ENCODE data around the gene OSBPL9.

The OSBPL9 gene

DNA sequence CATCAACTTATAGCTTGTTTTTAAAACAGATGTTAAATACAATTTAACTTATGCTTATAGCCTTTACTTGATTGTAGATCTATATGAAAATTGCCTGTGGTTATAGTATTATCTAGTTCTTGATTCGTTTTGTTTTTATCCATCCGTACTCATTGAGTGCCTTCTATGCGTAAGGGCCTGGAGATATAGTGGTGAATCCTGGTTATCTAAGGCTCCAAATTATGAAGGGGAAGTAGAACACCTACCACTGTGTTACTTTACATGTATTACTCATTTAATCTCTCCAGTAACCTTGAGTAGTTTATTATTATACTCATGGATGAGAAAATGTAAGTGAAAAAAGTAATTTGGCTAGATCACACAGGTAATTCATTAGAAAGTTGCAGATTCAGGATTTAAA, 121.8 kb downstream of the OSBPL9 start:
- DNase-seq (ENCODE audit: low spot score): no peak

DNA sequence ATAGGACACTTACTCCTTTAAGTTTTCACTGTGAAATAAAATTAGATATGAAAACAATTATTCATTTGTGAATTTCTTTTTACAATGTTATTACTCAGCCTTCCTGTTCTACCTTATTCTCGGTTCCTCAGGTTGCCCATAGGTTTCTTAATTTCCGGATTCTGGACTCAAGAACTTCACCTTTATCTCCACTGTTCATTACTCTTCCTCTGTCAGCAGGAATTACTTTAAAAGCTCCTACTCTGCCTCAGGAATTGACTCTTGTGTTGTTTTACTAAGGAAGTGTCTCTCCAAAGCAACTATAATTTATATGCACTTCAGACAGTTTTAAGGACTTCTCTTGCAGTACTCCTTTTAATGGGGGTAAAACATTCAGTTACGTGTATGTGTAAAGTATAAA, 123.8 kb downstream of the OSBPL9 start:
- DNase-seq (ENCODE audit: low spot score): no peak

DNA sequence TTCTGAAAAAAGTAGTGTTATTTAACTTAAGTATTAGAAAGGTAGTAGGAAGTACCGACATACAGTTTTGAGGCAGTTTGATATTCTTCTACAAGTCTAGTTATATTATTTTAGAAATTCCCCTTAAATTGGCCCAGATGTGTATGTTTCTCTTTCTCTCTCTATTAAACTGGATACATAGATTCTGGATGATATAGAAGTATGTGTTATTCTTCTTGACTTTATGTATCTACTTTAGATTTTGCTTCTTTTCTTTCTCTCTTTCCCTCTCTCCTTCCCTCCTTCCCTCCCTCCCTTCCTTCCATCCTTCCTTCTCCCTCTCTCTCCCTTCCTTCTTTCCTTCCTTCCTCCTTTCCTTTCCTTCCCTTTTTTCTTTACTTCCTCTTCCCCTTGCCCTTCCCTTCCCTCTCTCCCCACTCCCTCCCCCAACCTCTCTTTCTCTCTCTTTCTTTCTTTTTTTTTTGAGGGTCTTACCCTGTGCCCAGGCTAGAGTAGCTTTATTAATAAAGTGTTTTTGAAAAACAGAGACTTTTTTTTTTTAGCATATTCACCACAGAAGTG, 124.3 kb downstream of the OSBPL9 start:
- DNase-seq (ENCODE audit: low spot score): no peak

DNA sequence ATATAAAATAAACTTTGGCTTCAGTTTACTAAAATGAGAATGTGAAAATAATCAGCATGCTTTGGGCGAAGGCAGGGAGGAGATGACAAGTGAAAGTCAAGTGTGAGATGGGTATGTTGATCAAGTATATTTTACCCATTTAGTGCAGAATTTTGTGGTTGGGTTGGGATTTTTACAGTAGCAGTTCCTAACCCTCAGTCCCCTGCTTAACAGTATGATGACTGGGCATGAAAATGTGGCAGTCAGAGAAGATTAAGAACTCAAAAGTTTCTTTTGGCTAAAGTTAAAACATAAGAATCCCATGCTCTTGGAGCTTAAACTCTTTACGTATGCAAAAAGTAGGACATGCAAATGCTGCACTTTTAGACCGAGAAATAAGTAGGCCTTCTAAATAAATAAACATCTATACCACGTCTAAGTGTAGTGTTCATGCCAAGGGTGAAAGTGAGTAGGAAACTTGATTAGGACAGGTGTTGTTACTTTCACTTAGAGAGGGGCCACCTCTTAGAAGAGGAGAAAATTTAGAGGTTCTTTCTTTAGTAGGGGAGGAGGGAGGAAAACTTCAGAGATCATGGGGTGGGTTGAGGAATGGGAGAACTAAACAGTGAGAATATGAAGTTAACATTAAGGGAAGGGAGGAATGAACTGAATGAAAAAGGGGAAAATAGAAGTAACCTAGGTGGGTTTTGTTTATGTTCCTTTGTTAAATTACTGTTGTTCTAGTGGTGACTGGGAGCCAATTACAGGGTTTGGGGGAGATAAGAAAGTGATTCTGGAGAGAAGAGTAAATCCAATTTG, 127.8 kb downstream of the OSBPL9 start:
- no peak for DNase-seq (ENCODE audit: low spot score)

DNA sequence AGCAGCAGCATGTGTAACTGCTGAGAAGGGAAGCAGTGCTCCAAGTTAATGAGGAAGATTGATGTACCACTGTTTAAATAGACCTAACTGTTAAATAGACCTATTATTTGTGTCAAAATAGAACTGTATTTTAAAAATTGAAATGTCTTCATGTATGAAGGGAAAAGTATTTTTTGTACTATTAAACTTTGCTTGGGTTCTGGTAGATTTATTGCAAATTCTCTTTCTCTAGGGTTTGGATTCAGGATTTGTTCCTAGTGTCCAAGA, 128.3 kb downstream of the OSBPL9 start:
- no peak for DNase-seq (ENCODE audit: low spot score)

GRCh38 chr1:51749151-51749550, 132.3 kb downstream of the OSBPL9 start:
- no peak for DNase-seq (ENCODE audit: low spot score)

DNA sequence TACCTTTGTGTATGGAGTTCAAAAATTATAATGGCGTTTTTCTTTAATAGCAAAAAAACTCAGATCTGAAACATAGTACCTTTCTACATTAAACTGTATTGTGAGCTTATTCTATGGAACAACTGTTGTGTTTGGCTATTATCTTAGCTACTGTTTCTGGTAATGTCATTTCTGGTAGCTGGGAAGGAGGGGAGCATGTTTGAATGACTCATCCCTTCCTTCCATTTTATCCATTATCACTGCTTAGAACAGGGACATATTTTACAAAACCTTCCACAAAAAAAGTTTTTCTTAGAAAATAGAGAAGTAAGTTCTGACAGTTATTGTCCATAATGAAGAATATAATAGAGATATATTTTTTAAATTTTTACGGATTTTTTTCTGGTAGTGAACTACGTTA, 133.3 kb downstream of the OSBPL9 start:
- DNase-seq (ENCODE audit: low spot score): no peak

GRCh38 chr1:51750729-51751128, 133.8 kb downstream of the OSBPL9 start:
- no peak for DNase-seq (ENCODE audit: low spot score)

DNA sequence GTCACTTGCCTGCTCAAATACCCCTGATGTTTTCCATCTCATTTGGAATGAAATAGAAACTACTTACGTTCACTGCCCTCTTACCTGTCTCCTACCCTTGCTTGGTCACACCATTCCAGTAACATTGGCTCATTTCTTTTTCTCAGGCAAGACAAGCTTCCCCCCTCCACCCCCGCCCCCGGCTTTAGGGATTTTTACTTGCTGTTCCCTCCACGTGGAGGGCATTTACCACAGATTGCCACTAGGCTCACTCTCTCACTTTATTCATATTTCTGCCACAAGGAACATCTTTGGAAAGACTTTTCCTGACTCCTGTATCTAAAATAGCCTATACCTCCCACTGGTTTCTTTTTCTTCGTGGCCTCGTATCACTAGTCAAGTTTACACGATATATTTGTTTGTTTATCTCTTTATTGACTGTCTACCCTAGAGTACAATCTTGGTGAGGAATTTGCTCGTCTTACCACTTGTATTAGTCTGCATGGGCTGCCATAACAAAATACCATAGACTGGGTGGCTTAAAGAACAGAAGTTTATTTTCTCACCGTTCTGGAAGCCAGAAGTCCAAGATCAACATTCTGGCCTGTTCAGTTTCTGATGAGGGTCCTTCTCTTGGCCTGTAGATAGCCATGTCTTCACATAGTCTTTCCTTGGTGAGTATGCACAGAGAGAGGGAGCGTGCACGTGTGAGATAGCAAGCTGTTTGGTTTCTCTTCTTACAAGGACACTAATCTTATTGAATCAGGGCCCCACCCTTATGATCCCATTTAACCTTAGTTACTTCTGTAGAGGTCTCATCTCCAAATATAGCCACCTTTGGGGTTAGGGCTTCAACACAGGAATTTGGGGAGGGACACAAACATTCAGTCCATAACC, 135.4 kb downstream of the OSBPL9 start:
- no peak for DNase-seq (ENCODE audit: low spot score)

DNA sequence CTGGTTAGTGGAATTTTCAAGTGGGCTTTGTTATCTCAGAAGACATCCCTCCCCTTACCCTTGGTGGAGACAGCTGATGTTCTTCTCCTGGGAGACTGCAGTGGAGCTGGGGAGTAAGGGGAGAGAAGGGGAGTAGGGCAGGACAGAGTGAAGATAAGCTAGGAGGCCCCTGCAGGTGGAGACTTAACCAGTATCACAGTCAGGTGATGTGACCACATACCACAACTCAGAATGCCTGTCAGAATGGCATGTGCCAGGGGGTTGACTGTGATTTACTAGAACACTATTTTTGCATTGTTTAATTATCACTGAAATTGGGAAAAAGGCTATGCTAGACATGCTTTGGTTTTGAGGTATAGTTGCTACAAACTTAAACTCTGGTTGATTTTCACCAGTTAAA, 137.1 kb downstream of the OSBPL9 start:
- no peak for DNase-seq (ENCODE audit: low spot score)

DNA sequence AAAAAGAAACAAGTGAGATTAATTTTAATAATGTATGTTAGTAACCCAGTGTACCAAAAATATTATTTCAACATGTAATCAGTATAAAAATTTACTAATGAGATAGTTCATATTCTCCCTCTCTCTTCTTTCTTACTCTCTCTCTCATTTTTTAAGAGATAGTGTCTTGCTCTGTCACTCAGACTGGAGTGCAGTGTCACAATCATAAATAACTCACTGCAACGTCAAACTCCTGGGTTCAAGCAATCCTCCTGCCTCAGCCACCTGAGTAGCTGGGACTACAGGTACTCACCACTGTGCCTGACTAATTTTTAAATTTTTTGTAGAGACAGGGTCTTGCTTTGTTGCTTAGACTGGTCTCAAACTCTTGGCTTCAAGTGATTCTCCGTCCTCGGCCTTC, 137.8 kb downstream of the OSBPL9 start:
- no peak for DNase-seq (ENCODE audit: low spot score)

- no peak for DNase-seq (ENCODE audit: low spot score)
Observed at GRCh38 chr1:51755437-51755836, 138.5 kb downstream of the OSBPL9 start.

DNA sequence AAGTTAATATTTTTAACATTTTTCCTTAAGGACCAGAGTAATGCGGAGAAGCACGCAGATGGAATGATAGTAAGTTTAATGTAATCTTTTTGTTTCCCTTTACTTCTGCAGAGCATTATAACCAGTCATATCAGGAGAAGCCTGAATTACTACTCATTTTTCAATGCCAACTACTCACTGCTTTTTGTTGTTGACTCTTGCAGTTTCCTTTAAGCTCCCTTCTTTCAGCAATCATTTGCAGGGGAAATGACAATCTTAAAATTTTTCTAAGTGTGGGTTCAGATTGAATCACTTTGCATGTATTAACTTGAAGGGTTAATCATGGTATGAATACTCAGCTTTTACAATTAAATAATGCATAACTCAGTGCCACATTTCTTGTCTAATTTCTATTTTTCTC, 139.4 kb downstream of the OSBPL9 start:
- no peak for DNase-seq (ENCODE audit: low spot score)

DNA sequence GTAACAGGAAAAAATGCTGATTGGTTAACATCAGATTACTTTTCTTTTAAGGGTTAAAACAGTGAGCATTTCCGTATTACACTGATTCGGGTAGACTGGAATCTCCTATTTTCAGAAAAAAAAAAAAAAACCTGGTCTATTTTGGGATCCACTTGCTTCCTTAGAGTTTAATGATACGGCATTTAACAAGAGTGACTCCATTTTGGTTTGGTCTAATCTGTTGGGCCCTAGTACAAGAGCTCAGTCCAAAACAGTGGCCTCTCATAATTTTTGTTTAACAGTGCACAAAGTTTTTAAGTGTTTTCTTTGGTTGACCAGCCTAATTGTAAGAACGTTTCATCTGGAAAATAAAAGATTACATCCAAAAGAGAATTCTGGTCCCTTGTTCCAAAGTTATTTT, 141.4 kb downstream of the OSBPL9 start:
- DNase-seq (ENCODE audit: low spot score): no peak

- DNase-seq (ENCODE audit: low spot score): no peak
Observed at GRCh38 chr1:51760872-51761271, 144.0 kb downstream of the OSBPL9 start.

DNA sequence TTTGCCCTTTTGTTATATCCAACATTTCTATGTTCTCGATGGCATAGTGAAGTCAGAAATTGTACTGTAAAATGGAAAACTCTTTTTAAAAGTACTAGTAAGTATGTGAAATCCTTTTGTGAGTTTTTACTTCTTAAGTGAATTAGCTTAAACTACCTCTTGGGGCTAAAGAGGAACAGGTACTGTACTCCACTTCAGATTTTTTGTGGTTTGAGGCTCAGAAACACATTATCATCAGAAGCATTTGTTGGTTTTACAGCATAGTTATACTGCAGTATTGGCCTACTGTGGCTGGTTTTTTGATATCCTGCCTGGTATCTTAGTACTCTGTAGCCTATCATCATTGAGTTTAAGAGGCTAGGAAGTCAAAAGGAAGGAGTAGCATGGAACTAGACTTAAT, 144.5 kb downstream of the OSBPL9 start:
- DNase-seq (ENCODE audit: low spot score): no peak

- peak; percentile 63 for DNase-seq (ENCODE audit: low spot score)
Observed at GRCh38 chr1:51768971-51769588, 152.2 kb downstream of the OSBPL9 start.

GRCh38 chr1:51776408-51776807, 159.5 kb downstream of the OSBPL9 start:
- no peak for DNase-seq (ENCODE audit: low spot score)

DNA sequence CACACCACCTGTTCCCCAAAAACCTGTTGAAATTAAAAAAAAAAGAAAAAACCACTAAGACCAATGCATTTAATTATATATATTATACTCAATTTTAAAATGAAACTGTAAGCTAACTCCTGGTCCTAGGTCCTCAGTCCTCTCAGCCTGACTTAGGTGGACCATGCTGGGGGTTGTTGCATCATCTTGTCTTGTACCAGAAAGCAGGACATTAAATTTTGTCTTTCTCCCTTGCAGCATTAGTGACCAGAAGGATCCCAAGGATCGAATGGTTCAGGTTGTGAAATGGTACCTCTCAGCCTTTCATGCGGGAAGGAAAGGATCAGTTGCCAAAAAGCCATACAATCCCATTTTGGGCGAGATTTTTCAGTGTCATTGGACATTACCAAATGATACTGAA, 164.0 kb downstream of the OSBPL9 start:
- no peak for DNase-seq (ENCODE audit: low spot score)

- no peak for DNase-seq (ENCODE audit: low spot score)
Observed at GRCh38 chr1:51784997-51785421, 168.1 kb downstream of the OSBPL9 start.

DNA sequence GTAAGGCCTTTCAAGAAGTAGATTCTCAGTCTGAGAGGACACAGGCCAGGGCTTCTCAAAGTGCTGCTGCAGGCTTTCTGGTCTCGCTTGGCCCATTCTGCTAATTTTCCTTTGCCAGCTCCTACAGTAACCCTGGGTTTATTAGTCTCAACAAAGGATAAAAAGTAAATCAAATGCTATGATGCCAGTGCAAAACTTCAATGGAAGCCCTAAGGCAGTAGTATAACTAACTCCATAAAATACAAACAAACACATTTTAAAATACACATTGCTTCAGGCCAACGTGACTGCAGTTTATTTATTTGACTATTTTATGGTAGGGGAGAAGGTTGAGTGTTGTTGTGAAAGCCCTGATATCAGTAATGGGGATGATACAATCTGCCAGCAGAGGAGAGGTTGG, 172.0 kb downstream of the OSBPL9 start:
- DNase-seq (ENCODE audit: low spot score): no peak

DNA sequence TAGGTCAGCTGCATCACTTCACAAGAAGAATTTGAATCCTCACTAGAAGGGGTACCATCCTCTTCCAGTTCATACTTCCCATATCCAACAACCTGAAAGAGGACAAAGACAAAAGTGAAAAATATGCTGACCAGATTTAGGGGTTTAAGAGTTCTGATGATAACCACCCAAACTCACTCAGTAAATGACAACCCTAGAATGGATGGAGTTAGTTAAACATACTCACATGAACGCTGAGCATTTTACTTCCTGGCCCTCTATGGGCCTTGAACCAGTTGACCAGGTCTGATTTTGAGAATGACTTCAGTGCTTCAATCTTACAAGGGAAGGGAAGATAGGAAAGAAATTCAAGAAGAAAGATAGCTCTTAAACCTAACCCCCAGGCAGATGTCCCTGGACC, 172.4 kb downstream of the OSBPL9 start:
- no peak for DNase-seq (ENCODE audit: low spot score)

DNA sequence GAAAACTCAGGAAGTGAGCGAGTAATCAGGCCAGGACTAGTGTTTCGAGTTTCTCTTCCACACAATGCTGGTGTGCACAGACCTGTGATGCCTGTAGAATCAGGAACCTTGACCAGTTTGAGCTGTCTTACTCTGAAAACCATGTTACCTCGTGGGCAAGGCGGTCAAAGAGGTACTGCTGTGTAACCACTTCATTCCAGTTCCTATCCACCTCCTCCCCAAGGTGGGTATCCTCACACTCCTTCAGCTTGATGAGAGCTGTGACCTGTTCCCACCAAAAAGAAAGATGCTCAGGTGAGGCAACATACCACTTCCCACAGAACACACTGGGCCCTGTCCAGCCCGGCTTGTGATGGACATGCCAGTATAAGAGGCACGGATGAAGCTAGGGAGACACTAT, 173.5 kb downstream of the OSBPL9 start:
- DNase-seq (ENCODE audit: low spot score): no peak

Measured in globus pallidus (tissue), 1 donor.